WTC11 (cell line): ENCODE data around the gene RTN4. TPM values are rescaled to one million over a fixed set of nuclear protein-coding genes. Genes with fewer than 3 reads are reported as not detected.

ENCODE experiments used
- ATAC-seq: fragments of 200-7000 bp; cut with Tn5 transposase; 2 replicates; pipeline ENCODE4 v1.10.0; 2021; ENCODE audit warnings: mild to moderate bottlenecking, moderate library complexity
- CTCF ChIA-PET: fragments of 300-600 bp; sonication (Branson Sonifier 250); formaldehyde crosslinking; loops from one replicate; lab custom pipeline; 2021; ENCODE audit warnings: antibody characterized with exemption; lab: Charles Lee
- POLR2A ChIA-PET: fragments of 350-600 bp; sonication (Branson Sonifier 250); formaldehyde crosslinking; loops from one replicate; lab custom pipeline; 2021; ENCODE audit warnings: antibody characterized with exemption; lab: Charles Lee
- DNase-seq: peaks from one replicate; pipeline ENCODE4 v3.0.0; 2021; ENCODE audit warnings: low spot score
- H3K27ac Mint-ChIP-seq: 2 replicates; pipeline ENCODE4 v1.8.0; 2021; ENCODE audit warnings: mixed read lengths
- H3K27me3 Mint-ChIP-seq: 2 replicates; pipeline ENCODE4 v1.8.0; 2021; ENCODE audit warnings: low read depth, mild to moderate bottlenecking, moderate library complexity, mixed read lengths
- H3K36me3 Mint-ChIP-seq: 2 replicates; pipeline ENCODE4 v1.8.0; 2021; ENCODE audit warnings: mixed read lengths
- H3K4me1 Mint-ChIP-seq: 2 replicates; pipeline ENCODE4 v1.8.0; 2022; ENCODE audit warnings: mixed read lengths
- H3K4me3 Mint-ChIP-seq: 2 replicates; pipeline ENCODE4 v1.8.0; 2021; ENCODE audit warnings: mild to moderate bottlenecking, moderate library complexity, mixed read lengths
- H3K9me3 Mint-ChIP-seq: 2 replicates; pipeline ENCODE4 v1.8.0; 2021; ENCODE audit warnings: mixed read lengths
- CREM ChIP-seq: sonication (generic); formaldehyde crosslinking; IDR thresholded peaks from 2 replicates; pipeline ENCODE4 v1.8.1; 2022; ENCODE audit warnings: mild to moderate bottlenecking, missing genetic modification reagents, moderate library complexity
- ETV6 ChIP-seq: sonication (generic); formaldehyde crosslinking; IDR thresholded peaks from 2 replicates; pipeline ENCODE4 v1.8.1; 2022; ENCODE audit warnings: mild to moderate bottlenecking, missing genetic modification reagents
- FOXP4 ChIP-seq: sonication (generic); formaldehyde crosslinking; IDR thresholded peaks from 2 replicates; pipeline ENCODE4 v1.8.0; 2022; ENCODE audit warnings: mild to moderate bottlenecking, missing genetic modification reagents
- GABPB1 ChIP-seq: sonication (generic); formaldehyde crosslinking; IDR thresholded peaks from 2 replicates; pipeline ENCODE4 v1.8.1; 2023; ENCODE audit warnings: mild to moderate bottlenecking, missing genetic modification reagents
- KAT7 ChIP-seq: sonication (generic); formaldehyde crosslinking; IDR thresholded peaks from 2 replicates; pipeline ENCODE4 v1.8.1; 2023; ENCODE audit warnings: missing genetic modification reagents, mild to moderate bottlenecking, borderline replicate concordance
- MYBL2 ChIP-seq: sonication (generic); formaldehyde crosslinking; IDR thresholded peaks from 2 replicates; pipeline ENCODE4 v1.8.1; 2023; ENCODE audit warnings: mild to moderate bottlenecking, moderate library complexity, missing genetic modification reagents
- NR1H2 ChIP-seq: sonication (generic); formaldehyde crosslinking; IDR thresholded peaks from 2 replicates; pipeline ENCODE4 v1.9.0; 2021; ENCODE audit warnings: mild to moderate bottlenecking, moderate library complexity, missing genetic modification reagents
- NR2C2 ChIP-seq: sonication (generic); formaldehyde crosslinking; IDR thresholded peaks from 2 replicates; pipeline ENCODE4 v1.8.0; 2022; ENCODE audit warnings: mild to moderate bottlenecking, missing genetic modification reagents
- NR3C1 ChIP-seq: sonication (generic); formaldehyde crosslinking; conservative IDR thresholded peaks from 2 replicates; pipeline ENCODE4 v1.8.1; 2023; ENCODE audit warnings: low read depth, mild to moderate bottlenecking, missing genetic modification reagents
- PRDM15 ChIP-seq: sonication (generic); formaldehyde crosslinking; IDR thresholded peaks from 2 replicates; pipeline ENCODE4 v1.8.0; 2022; ENCODE audit warnings: missing genetic modification reagents
- TCF7 ChIP-seq: sonication (generic); formaldehyde crosslinking; IDR thresholded peaks from 2 replicates; pipeline ENCODE4 v1.8.0; 2022; ENCODE audit warnings: mild to moderate bottlenecking, low read depth, missing genetic modification reagents, moderate library complexity
- ZBTB43 ChIP-seq: sonication (generic); formaldehyde crosslinking; IDR thresholded peaks from 2 replicates; pipeline ENCODE4 v1.8.1; 2023; ENCODE audit warnings: mild to moderate bottlenecking, missing genetic modification reagents
- ZNF317 ChIP-seq: sonication (generic); formaldehyde crosslinking; IDR thresholded peaks from 2 replicates; pipeline ENCODE4 v1.8.1; 2023; ENCODE audit warnings: low read depth, mild to moderate bottlenecking, moderate library complexity, missing genetic modification reagents, borderline replicate concordance
- ZNF396 ChIP-seq: fragments of 250-450 bp; sonication (Bioruptor Pico); IDR thresholded peaks from 2 replicates; pipeline ENCODE4 v1.8.0; 2021; ENCODE audit warnings: mild to moderate bottlenecking, moderate library complexity, borderline replicate concordance
- ZNF423 ChIP-seq: fragments of 250-450 bp; sonication (Bioruptor Pico); IDR thresholded peaks from 2 replicates; pipeline ENCODE4 v2.1.2; 2022; ENCODE audit warnings: mild to moderate bottlenecking, moderate library complexity
- total RNA-seq: library from RNA; stranded (reverse); gene quantifications from 3 replicates; pipeline ENCODE4 v1.2.3, GENCODE V29; 2021
- TF ChIP-seq, protein P1 (sequence below): fragments of 250-450 bp; sonication (Bioruptor Pico); IDR thresholded peaks from 2 replicates; pipeline ENCODE4 v1.8.0; 2021; ENCODE audit warnings: mild to moderate bottlenecking
- TF ChIP-seq, protein P2 (sequence below): sonication (generic); formaldehyde crosslinking; IDR thresholded peaks from 2 replicates; pipeline ENCODE4 v1.8.0; 2022; ENCODE audit warnings: mild to moderate bottlenecking, missing genetic modification reagents
- TF ChIP-seq, protein P3 (sequence below): fragments of 250-450 bp; sonication (Bioruptor Pico); IDR thresholded peaks from 2 replicates; pipeline ENCODE4 v1.9.0; 2021; ENCODE audit warnings: mild to moderate bottlenecking
- TF ChIP-seq, protein P4 (sequence below): fragments of 200-600 bp; IDR thresholded peaks from 2 replicates; pipeline ENCODE4 v1.8.0; 2022; ENCODE audit warnings: antibody characterized with exemption
- TF ChIP-seq, protein P5 (sequence below): sonication (generic); formaldehyde crosslinking; IDR thresholded peaks from 2 replicates; pipeline ENCODE4 v1.8.1; 2022; ENCODE audit warnings: missing genetic modification reagents, borderline replicate concordance

Gene RTN4
- total RNA-seq, 1 experiment from 2014 or later, result 202 TPM

GRCh38 chr2:55029098-55029497 is 21.2 kb downstream of the RTN4 start:
- no peak for ATAC-seq
- peaks cover 22% of the 10 kb centered on the region for H3K4me1 Mint-ChIP-seq
- no peak overlapping the region; the same call in 1 of the 2 replicates for H3K27ac Mint-ChIP-seq
- ChIA-PET CTCF (no interaction called here), POLR2A (no interaction called here)
- TF ChIP-seq, protein P1, sequence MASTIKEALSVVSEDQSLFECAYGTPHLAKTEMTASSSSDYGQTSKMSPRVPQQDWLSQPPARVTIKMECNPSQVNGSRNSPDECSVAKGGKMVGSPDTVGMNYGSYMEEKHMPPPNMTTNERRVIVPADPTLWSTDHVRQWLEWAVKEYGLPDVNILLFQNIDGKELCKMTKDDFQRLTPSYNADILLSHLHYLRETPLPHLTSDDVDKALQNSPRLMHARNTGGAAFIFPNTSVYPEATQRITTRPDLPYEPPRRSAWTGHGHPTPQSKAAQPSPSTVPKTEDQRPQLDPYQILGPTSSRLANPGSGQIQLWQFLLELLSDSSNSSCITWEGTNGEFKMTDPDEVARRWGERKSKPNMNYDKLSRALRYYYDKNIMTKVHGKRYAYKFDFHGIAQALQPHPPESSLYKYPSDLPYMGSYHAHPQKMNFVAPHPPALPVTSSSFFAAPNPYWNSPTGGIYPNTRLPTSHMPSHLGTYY (CRISPR knock-in tag), result no peak
- TF ChIP-seq KAT7 (CRISPR knock-in tag) (no peak), ZNF317 (no peak), TCF7 (CRISPR knock-in tag) (no peak), FOXP4 (CRISPR knock-in tag) (no peak)
- TF ChIP-seq, protein P2, sequence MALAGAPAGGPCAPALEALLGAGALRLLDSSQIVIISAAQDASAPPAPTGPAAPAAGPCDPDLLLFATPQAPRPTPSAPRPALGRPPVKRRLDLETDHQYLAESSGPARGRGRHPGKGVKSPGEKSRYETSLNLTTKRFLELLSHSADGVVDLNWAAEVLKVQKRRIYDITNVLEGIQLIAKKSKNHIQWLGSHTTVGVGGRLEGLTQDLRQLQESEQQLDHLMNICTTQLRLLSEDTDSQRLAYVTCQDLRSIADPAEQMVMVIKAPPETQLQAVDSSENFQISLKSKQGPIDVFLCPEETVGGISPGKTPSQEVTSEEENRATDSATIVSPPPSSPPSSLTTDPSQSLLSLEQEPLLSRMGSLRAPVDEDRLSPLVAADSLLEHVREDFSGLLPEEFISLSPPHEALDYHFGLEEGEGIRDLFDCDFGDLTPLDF (CRISPR knock-in tag), result no peak
- no peaks in the 10 kb centered on the region for H3K9me3 Mint-ChIP-seq
- no peak overlapping the region for H3K4me3 Mint-ChIP-seq
- H3K27me3 Mint-ChIP-seq, result no peaks in the 10 kb centered on the region
- H3K36me3 Mint-ChIP-seq, result no peaks in the 10 kb centered on the region
- no peak for DNase-seq

GRCh38 chr2:55027226-55027625 is 23.0 kb downstream of the RTN4 start:
- H3K9me3 Mint-ChIP-seq, result no peaks in the 10 kb centered on the region
- no peak overlapping the region for H3K27ac Mint-ChIP-seq
- DNase-seq (no peak), ATAC-seq (no peak)
- peaks cover 17% of the 10 kb centered on the region for H3K4me1 Mint-ChIP-seq
- CTCF ChIA-PET, result no interaction called here
- POLR2A ChIA-PET, result no interaction called here
- H3K36me3 Mint-ChIP-seq, result no peaks in the 10 kb centered on the region
- no peak overlapping the region for H3K4me3 Mint-ChIP-seq
- no peaks in the 10 kb centered on the region for H3K27me3 Mint-ChIP-seq
- no peak for TF ChIP-seq ZNF396 (CRISPR knock-in tag)
- no peak for TF ChIP-seq NR3C1 (CRISPR knock-in tag)
- no peak for TF ChIP-seq NR1H2
- TF ChIP-seq GABPB1 (CRISPR knock-in tag), result no peak
- no peak for TF ChIP-seq PRDM15
- TF ChIP-seq, protein P3, sequence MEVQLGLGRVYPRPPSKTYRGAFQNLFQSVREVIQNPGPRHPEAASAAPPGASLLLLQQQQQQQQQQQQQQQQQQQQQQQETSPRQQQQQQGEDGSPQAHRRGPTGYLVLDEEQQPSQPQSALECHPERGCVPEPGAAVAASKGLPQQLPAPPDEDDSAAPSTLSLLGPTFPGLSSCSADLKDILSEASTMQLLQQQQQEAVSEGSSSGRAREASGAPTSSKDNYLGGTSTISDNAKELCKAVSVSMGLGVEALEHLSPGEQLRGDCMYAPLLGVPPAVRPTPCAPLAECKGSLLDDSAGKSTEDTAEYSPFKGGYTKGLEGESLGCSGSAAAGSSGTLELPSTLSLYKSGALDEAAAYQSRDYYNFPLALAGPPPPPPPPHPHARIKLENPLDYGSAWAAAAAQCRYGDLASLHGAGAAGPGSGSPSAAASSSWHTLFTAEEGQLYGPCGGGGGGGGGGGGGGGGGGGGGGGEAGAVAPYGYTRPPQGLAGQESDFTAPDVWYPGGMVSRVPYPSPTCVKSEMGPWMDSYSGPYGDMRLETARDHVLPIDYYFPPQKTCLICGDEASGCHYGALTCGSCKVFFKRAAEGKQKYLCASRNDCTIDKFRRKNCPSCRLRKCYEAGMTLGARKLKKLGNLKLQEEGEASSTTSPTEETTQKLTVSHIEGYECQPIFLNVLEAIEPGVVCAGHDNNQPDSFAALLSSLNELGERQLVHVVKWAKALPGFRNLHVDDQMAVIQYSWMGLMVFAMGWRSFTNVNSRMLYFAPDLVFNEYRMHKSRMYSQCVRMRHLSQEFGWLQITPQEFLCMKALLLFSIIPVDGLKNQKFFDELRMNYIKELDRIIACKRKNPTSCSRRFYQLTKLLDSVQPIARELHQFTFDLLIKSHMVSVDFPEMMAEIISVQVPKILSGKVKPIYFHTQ (CRISPR knock-in tag), result no peak
- TF ChIP-seq CREM (CRISPR knock-in tag), result no peak
- TF ChIP-seq ETV6 (CRISPR knock-in tag), result no peak
- TF ChIP-seq, protein P4, sequence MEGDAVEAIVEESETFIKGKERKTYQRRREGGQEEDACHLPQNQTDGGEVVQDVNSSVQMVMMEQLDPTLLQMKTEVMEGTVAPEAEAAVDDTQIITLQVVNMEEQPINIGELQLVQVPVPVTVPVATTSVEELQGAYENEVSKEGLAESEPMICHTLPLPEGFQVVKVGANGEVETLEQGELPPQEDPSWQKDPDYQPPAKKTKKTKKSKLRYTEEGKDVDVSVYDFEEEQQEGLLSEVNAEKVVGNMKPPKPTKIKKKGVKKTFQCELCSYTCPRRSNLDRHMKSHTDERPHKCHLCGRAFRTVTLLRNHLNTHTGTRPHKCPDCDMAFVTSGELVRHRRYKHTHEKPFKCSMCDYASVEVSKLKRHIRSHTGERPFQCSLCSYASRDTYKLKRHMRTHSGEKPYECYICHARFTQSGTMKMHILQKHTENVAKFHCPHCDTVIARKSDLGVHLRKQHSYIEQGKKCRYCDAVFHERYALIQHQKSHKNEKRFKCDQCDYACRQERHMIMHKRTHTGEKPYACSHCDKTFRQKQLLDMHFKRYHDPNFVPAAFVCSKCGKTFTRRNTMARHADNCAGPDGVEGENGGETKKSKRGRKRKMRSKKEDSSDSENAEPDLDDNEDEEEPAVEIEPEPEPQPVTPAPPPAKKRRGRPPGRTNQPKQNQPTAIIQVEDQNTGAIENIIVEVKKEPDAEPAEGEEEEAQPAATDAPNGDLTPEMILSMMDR, result no peak
- no peak for TF ChIP-seq NR2C2 (CRISPR knock-in tag)
- no peak for TF ChIP-seq MYBL2 (CRISPR knock-in tag)
- TF ChIP-seq ZBTB43 (CRISPR knock-in tag), result no peak
- TF ChIP-seq, protein P5, sequence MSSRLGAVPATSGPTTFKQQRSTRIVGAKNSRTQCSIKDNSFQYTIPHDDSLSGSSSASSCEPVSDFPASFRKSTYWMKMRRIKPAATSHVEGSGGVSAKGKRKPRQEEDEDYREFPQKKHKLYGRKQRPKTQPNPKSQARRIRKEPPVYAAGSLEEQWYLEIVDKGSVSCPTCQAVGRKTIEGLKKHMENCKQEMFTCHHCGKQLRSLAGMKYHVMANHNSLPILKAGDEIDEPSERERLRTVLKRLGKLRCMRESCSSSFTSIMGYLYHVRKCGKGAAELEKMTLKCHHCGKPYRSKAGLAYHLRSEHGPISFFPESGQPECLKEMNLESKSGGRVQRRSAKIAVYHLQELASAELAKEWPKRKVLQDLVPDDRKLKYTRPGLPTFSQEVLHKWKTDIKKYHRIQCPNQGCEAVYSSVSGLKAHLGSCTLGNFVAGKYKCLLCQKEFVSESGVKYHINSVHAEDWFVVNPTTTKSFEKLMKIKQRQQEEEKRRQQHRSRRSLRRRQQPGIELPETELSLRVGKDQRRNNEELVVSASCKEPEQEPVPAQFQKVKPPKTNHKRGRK (CRISPR knock-in tag), result no peak
- no peak for TF ChIP-seq ZNF423 (CRISPR knock-in tag)
